HG03060 (cell line): ENCODE data around the gene AMH.
"Not testable (repeated sequence)": the region's sequence is repeated elsewhere in the genome, so short reads cannot be mapped to it uniquely, and the experiment has no call there.

Experiments used
- ATAC-seq: cut with Tn5 transposase; IDR thresholded peaks from one replicate; pipeline ENCODE4 v1.9.1; 2021; ENCODE audit warnings: low read depth, moderate number of reproducible peaks; ENCODE audit not compliant: unreplicated experiment

The AMH gene

GRCh38 chr19:2268480-2268830, 19.3 kb downstream of the AMH start:
- no peak for ATAC-seq

- ATAC-seq: no peak
Measured at GRCh38 chr19:2268861-2269243, 19.7 kb downstream of the AMH start.

DNA sequence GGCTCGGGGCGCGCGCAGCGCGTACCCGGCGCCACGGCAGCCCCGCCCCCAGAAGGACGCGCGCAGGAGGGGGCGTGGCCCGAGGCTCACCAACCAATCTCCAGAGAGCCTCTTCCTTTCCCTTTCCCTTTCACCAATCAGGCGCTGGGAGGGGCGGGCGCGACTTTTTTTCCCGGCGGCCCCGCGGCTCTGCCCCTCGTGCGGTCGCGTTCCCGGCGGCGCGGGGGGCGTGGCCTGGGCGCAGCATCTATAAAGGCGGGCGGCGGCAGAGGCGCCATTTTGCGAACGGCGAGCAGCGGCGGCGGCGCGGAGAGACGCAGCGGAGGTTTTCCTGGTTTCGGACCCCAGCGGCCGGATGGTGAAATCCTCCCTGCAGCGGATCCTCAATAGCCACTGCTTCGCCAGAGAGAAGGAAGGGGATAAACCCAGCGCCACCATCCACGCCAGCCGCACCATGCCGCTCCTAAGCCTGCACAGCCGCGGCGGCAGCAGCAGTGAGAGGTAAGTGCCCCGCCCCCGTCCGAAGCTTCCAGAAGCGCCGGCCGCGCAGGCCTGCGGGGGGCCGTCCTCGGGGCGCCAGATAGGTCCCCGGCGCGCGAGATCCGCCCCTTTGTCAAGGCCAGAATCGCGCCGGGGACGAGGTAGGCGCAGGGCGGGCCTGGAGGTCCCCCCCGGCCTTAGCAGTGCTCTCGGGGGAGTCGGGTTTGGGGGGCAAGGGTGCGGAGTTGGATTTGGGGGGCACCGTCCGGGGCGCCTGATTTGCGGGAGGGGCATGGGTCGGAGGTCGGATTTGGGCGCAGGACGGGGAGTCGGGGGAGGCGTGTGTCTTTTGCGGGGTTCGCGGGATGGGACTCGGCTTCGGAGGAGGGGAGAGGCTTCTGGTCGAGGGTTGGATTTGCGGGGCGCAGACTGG, 20.4 kb downstream of the AMH start:
- ATAC-seq: peak; percentile 35

GRCh38 chr19:2270157-2270422, 21.0 kb downstream of the AMH start:
- ATAC-seq: no peak

DNA sequence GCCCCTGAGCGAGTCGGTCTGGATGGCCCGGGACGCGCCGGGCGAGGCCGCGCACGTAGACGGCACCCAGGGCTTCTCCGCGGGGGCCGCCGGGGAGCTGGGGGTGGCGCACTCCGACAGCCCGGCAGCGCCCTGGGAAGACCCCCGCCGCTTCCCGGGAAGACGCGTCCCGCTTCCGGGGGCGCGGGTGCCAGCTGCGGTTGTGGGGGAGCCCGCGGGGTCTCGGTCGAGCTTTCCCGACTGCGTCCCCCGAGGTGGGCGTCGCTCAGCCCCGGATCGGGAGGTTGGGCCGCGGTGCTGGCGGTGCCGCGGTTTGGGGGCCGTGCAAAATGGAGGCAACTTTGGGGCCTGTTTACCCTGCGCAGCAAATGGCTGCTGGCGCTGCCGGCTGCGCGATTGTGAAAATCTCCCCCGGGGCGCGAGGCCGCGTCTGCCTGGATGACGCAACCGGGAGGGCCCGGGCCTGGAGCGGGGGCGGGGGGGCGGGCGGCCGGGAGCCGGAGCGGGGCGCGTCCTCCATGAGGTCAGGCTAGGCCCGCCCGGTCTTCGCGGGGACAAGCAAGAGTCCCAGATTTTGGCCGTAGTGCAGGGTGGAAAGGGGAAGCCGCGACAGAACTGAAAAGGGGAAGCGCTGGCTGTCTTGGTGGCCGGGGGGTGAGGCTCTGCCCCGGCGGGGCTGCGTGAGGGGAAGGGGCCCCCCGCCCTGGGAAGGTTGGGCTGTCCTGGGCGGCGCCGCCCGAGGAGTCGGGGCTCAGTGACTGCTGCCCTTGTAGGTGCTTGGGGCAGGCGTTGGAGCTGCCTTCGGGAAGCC, 21.5 kb downstream of the AMH start:
- ATAC-seq: no peak

DNA sequence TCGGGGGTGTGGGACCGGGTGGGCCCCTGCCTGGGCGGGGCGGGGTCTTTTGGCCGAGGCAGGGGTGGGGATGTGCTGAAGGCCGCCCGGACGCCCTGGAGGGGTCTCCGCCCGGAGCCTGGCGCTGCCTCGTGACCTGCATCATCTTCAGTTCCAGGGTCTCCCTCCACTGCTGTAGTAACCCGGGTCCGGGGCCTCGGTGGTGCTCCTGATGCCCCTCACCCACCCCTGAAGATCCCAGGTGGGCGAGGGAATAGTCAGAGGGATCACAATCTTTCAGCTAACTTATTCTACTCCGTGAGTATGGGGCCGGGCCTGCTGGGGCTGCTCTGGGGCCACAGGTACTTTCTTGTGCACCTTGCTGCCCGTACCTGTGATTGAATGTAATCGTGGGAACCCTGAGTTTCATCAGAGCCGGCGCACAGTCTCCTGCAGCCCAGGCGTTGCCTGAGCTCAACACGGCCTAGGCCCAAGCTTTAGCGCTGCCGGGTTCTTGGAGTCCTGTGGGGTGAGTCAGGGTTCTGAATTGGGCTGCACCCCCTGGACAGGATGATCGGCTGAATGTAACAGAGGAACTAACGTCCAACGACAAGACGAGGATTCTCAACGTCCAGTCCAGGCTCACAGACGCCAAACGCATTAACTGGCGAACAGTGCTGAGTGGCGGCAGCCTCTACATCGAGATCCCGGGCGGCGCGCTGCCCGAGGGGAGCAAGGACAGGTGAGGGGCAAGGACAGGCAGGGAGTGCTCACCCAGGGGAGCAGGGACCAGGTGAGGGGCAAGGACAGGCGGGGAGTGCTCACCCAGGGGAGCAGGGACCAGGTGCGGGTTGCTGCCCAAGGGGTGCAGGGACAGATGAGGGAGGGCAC, 22.3 kb downstream of the AMH start:
- ATAC-seq: no peak

- no peak for ATAC-seq
Measured at GRCh38 chr19:2273356-2274184, 24.4 kb downstream of the AMH start.

DNA sequence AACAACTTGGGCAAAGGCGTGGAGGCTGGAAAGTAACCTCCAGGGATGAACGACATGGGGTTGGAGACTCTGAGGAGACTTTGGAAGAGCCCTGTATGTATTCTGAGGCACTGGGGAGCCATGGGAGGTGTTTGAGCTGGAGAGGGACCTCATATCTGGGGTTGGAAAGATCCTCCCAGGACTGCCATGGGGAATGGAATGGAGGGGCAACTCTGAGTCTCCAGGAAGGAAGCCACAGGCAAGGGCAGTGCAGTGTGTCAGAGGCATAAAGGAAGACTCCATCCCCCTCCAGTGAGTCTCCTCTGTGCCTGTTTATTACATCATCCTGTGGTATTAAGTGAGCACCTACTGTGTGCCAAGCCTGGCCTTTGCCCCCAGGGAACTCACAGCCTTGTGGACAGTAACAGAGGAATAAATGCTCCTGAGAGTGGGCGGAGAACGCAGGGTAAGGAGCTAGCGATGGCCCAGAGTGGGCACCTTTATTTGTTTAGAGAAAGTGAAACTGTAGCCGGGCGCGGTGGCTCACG, 25.1 kb downstream of the AMH start:
- ATAC-seq: no peak

- ATAC-seq: no peak
Measured at GRCh38 chr19:2274931-2275535, 25.9 kb downstream of the AMH start.

- no peak for ATAC-seq
Measured at GRCh38 chr19:2275588-2276428, 26.7 kb downstream of the AMH start.

DNA sequence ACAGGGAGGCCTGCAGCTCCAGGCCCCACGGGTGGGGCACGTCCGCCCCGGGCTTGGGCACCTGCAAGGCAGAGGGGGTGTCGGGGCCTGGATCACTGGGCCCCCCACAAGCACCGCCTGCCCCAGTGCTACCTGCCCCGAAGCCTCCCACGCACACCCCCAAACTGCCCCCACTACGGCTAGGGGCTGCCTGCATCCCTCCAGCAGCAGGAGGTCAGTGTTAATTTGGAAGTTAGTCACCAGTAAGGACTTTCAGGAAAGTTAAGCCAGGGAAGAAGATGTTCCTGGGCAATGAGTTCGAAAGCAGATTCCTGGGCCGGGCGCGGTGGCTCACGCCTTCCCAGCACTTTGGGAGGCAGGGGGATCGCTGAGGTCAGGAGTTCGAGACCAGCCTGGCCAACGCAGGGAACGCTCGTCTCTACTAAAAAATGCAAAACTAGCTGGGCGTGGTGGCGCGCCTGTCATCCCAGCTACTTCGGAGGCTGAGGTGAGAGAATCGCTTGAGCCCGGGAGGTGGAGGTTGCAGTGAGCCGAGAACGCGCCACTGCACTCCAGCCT, 27.4 kb downstream of the AMH start:
- no peak for ATAC-seq

GRCh38 chr19:2277138-2277537, 28.0 kb downstream of the AMH start:
- no peak for ATAC-seq

DNA sequence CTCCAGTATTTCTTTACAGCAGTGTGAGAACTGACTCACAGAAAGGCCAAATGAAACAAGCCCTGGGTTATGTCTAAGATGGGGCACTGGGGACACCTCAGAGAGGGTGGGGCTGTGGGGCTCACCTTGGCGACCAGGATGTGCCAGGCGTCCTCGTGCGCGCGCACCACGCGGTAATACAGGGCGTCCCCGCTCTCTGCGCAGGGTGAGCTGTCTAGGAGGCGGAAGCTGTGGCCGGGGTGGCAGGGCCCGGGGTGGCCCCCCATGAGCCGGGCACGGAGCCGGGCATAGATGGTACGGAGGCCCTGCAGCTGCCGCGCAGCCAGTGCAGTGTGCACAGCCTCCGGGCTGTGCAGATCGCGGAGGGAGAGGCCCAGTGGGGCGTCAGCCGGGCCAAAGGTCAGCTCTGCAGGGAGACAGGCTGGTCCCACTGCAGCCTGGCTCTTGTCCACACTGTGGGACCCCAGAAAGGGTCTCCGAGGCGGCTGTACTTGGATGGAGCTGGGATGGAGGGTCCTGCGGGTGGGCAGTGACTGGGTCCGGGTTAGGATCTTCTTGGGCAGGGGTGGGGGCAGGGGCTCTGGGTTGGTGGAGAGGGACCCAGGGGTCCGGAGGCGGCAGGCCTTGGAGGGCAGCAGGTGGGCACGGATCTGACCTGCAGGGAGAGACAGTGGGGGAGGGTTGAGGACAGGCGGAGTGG, 29.5 kb downstream of the AMH start:
- no peak for ATAC-seq

- ATAC-seq: no peak
Measured at GRCh38 chr19:2280633-2281264, 31.6 kb downstream of the AMH start.

DNA sequence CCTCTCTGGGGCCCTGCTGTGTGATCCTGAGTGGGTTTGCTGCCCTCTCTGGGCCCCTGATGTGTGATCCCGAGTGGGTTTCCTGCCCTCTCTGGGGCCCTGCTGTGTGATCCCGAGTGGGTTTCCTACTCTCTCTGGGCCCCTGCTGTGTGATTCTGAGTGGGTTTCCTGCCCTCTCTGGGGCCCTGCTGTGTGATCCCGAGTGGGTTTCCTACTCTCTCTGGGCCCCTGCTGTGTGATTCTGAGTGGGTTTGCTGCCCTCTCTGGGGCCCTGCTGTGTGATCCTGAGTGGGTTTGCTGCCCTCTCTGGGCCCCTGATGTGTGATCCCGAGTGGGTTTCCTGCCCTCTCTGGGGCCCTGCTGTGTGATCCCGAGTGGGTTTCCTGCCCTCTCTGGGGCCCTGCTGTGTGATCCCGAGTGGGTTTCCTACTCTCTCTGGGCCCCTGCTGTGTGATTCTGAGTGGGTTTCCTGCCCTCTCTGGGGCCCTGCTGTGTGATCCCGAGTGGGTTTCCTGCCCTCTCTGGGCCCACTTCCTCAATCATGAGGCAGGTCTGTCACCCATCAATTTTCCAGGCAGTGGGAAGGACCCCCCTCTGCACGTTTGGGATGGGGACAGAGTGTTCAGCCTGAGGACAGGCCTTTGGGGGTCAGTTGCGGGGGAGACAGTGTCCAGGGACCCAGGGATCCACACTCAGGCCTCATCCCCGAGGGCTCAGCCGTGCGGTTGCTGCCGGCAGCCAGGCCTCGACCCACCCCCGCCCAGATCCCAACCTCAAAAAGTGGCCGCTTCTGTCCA, 32.3 kb downstream of the AMH start:
- ATAC-seq: not testable (repeated sequence)

- ATAC-seq: no peak
Measured at GRCh38 chr19:2282062-2282861, 33.1 kb downstream of the AMH start, which contains the start of gene PEAK3. Gene PEAK3, minus strand, starts transcription at chr19:2282175. Its CDS starts 1,244 bp downstream, at chr19:2280931.
